Brain microvascular endothelial cell (primary cell): ENCODE data around the gene STOX1.
"Not testable (repeated sequence)": the region's sequence is repeated elsewhere in the genome, so short reads cannot be mapped to it uniquely, and the experiment has no call there.

Experiments used
- DNase-seq: peaks from one replicate; pipeline ENCODE4 v3.0.0-alpha.2; 2020
- H3K27ac ChIP-seq: fragments of 250-450 bp; sonication (Bioruptor Pico); 2 replicates; pipeline ENCODE4 v1.5.1; 2020; ENCODE audit warnings: mild to moderate bottlenecking, moderate library complexity
- H3K27me3 ChIP-seq: fragments of 250-450 bp; sonication (Bioruptor Pico); replicated peaks from 2 replicates; pipeline ENCODE4 v1.5.1; 2020; ENCODE audit warnings: mild to moderate bottlenecking
- H3K36me3 ChIP-seq: fragments of 250-450 bp; sonication (Bioruptor Pico); replicated peaks from 2 replicates; pipeline ENCODE4 v1.5.1; 2020; ENCODE audit warnings: mild to moderate bottlenecking
- H3K4me3 ChIP-seq: 2 replicates; pipeline ENCODE4 v1.5.1; 2011; ENCODE audit warnings: low read depth, mild to moderate bottlenecking, control low read depth, low read length, moderate library complexity
- in situ Hi-C: cut with HindIII; loops from 2 replicates; pipeline ENCODE4 v1.10.0; 2017; ENCODE audit warnings: low sequenced_read_pairs, low pct_ligation_motif_present
- TF ChIP-seq, protein P1 (sequence below): IDR thresholded peaks from 2 replicates; pipeline ENCODE4 v1.5.1; 2011; ENCODE audit warnings: low read depth, mild to moderate bottlenecking, moderate library complexity, low read length, control low read depth, inconsistent platforms; ENCODE audit errors: missing control alignments

The STOX1 gene

GRCh38 chr10:68828833-68829232 is 1.5 kb downstream of the STOX1 start:
- TF ChIP-seq, protein P1, sequence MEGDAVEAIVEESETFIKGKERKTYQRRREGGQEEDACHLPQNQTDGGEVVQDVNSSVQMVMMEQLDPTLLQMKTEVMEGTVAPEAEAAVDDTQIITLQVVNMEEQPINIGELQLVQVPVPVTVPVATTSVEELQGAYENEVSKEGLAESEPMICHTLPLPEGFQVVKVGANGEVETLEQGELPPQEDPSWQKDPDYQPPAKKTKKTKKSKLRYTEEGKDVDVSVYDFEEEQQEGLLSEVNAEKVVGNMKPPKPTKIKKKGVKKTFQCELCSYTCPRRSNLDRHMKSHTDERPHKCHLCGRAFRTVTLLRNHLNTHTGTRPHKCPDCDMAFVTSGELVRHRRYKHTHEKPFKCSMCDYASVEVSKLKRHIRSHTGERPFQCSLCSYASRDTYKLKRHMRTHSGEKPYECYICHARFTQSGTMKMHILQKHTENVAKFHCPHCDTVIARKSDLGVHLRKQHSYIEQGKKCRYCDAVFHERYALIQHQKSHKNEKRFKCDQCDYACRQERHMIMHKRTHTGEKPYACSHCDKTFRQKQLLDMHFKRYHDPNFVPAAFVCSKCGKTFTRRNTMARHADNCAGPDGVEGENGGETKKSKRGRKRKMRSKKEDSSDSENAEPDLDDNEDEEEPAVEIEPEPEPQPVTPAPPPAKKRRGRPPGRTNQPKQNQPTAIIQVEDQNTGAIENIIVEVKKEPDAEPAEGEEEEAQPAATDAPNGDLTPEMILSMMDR: no peak
- peaks cover 6% of the 10 kb centered on the region for H3K27me3 ChIP-seq
- H3K27ac ChIP-seq: no peak overlapping the region
- in situ Hi-C loops: no loop called here
- no peak for DNase-seq
- H3K36me3 ChIP-seq: no peaks in the 10 kb centered on the region
- H3K4me3 ChIP-seq: no peak overlapping the region

GRCh38 chr10:68829521-68829920 is 2.2 kb downstream of the STOX1 start:
- Histone ChIP-seq H3K36me3 (no peaks in the 10 kb centered on the region), H3K4me3 (no peak overlapping the region), H3K27me3 (peaks cover 6% of the 10 kb centered on the region), H3K27ac (no peak overlapping the region)
- DNase-seq: no peak
- in situ Hi-C loops: no loop called here
- TF ChIP-seq, protein P1: no peak

- in situ Hi-C loops: no loop called here
- Histone ChIP-seq H3K36me3 (no peaks in the 10 kb centered on the region), H3K27me3 (peaks cover 6% of the 10 kb centered on the region), H3K4me3 (no peak overlapping the region), H3K27ac (no peak overlapping the region)
- TF ChIP-seq, protein P1: no peak
- no peak for DNase-seq
Measured at GRCh38 chr10:68829952-68830351, 2.6 kb downstream of the STOX1 start.

- Histone ChIP-seq H3K36me3 (no peaks in the 10 kb centered on the region), H3K27me3 (peaks cover 6% of the 10 kb centered on the region), H3K27ac (no peak overlapping the region), H3K4me3 (no peak overlapping the region)
- in situ Hi-C loops: no loop called here
- no peak for DNase-seq
- TF ChIP-seq, protein P1: no peak
Measured at GRCh38 chr10:68831961-68832455, 4.7 kb downstream of the STOX1 start.

DNA sequence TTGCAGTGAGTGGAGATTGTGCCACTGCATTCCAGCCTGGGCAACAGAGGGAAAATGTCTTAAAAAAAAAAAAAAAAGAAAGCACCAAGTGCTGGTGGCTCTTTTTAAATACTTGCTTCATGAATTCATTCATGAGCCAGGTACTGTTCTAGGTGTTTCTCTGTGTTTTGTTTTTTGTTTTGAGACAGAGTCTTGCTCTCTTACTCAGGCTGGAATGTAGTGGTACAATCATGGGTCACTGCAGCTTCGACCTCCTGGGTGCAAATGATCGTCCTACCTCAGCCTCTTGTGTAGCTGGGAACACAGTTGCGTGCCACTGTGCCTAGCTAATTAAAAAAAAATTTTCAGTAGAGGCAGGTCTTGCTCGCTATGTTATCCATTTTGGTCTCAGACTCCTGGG is 5.3 kb downstream of the STOX1 start:
- H3K4me3 ChIP-seq: no peak overlapping the region
- H3K27me3 ChIP-seq: peaks cover 6% of the 10 kb centered on the region
- no peaks in the 10 kb centered on the region for H3K36me3 ChIP-seq
- TF ChIP-seq, protein P1: no peak
- in situ Hi-C loops: no loop called here
- DNase-seq: no peak
- no peak overlapping the region for H3K27ac ChIP-seq

GRCh38 chr10:68837626-68838322 is 10.4 kb downstream of the STOX1 start:
- Histone ChIP-seq H3K4me3 (no peak overlapping the region), H3K36me3 (no peaks in the 10 kb centered on the region), H3K27me3 (no peaks in the 10 kb centered on the region), H3K27ac (no peak overlapping the region)
- TF ChIP-seq, protein P1: no peak
- in situ Hi-C loops: no loop called here
- DNase-seq: no peak

GRCh38 chr10:68840650-68841049 is 13.3 kb downstream of the STOX1 start:
- in situ Hi-C loops, DNase-seq, H3K27me3 ChIP-seq, H3K27ac ChIP-seq, H3K4me3 ChIP-seq, H3K36me3 ChIP-seq: not testable (repeated sequence)
